H1 (cell line): ENCODE results near the gene NGEF. TPM values are rescaled to one million over a fixed set of nuclear protein-coding genes. Genes with fewer than 3 reads are reported as not detected.

Source experiments
- CTCF ChIA-PET: fragments of 300-600 bp; sonication (Branson Sonifier 250); formaldehyde crosslinking; loops from one replicate; lab custom pipeline; 2021; ENCODE audit not compliant: partially characterized antibody; lab: Charles Lee
- POLR2A ChIA-PET: fragments of 300-600 bp; sonication (Branson Sonifier 250); formaldehyde crosslinking; loops from one replicate; lab custom pipeline; 2021; ENCODE audit warnings: inconsistent platforms; ENCODE audit not compliant: partially characterized antibody; lab: Charles Lee
- DNase-seq, 2 experiments: peaks; one replicate each; pipeline versions ENCODE4 v3.0.0 to v3.0.0-alpha.2; 2010 to 2022; ENCODE audit warnings: low spot score in 2 of 2, low read depth in 1 of 2, mixed read lengths in 1 of 2
- FAIRE-seq: peaks from 2 replicates; lab custom pipeline; 2011; peaks lifted over from hg19 to GRCh38; lab: Jason Lieb, UNC
- H2AFZ ChIP-seq: 2 replicates; pipeline ENCODE4 v1.8.1; 2012; ENCODE audit warnings: low read length, inconsistent platforms
- H2AK5ac ChIP-seq: 2 replicates; pipeline ENCODE4 v1.6.1; 2013; ENCODE audit warnings: low read depth, low read length
- H2BK120ac ChIP-seq: replicated peaks from 2 replicates; pipeline ENCODE3; 2013; ENCODE audit warnings: low read depth, low read length, inconsistent platforms
- H2BK12ac ChIP-seq: 2 replicates; pipeline ENCODE4 v1.6.1; 2013; ENCODE audit warnings: low read depth, low read length
- H2BK15ac ChIP-seq: 2 replicates; pipeline ENCODE4 v1.6.1; 2013; ENCODE audit warnings: low read length
- H2BK20ac ChIP-seq: 2 replicates; pipeline ENCODE4 v1.6.1; 2013; ENCODE audit warnings: low read length
- H2BK5ac ChIP-seq: 2 replicates; pipeline ENCODE4 v1.6.1; 2013; ENCODE audit warnings: low read depth, low read length
- H3K14ac ChIP-seq: 2 replicates; pipeline ENCODE4 v1.6.1; 2013; ENCODE audit warnings: inconsistent platforms; ENCODE audit not compliant: insufficient read length
- H3K18ac ChIP-seq: 2 replicates; pipeline ENCODE4 v1.6.1; 2013; ENCODE audit warnings: low read length; ENCODE audit errors: extremely low read depth
- H3K23ac ChIP-seq: 2 replicates; pipeline ENCODE4 v1.6.1; 2013; ENCODE audit warnings: inconsistent platforms; ENCODE audit not compliant: insufficient read length
- H3K23me2 ChIP-seq: 2 replicates; pipeline ENCODE4 v1.6.1; 2013; ENCODE audit warnings: low read depth, low read length
- H3K27ac ChIP-seq: 2 replicates; pipeline ENCODE4 v1.6.1; 2011; ENCODE audit warnings: low read depth, low read length, inconsistent platforms
- H3K27me3 ChIP-seq, 4 experiments: replicated peaks in 1 of 4; 1 replicate in 1 of 4; 2 replicates in 3 of 4; pipeline versions ENCODE4 v1.6.1 to v1.8.1; 2011 to 2013; ENCODE audit warnings: low read length in 3 of 4, mild to moderate bottlenecking in 3 of 4, inconsistent platforms in 2 of 4, mixed read lengths in 2 of 4, moderate library complexity in 1 of 4; ENCODE audit not compliant: control insufficient read depth in 3 of 4, insufficient read depth in 3 of 4; ENCODE audit errors: extremely low read depth in 1 of 4
- H3K36me3 ChIP-seq, 4 experiments: 2 replicates each; pipeline versions ENCODE4 v1.6.1 to v1.8.1; 2011 to 2013; ENCODE audit warnings: mild to moderate bottlenecking in 4 of 4, low read length in 3 of 4, moderate library complexity in 2 of 4, control low read depth in 1 of 4, inconsistent platforms in 1 of 4; ENCODE audit not compliant: insufficient read depth in 4 of 4, control insufficient read depth in 2 of 4
- H3K4ac ChIP-seq: replicated peaks from 2 replicates; pipeline ENCODE3; 2013; ENCODE audit warnings: low read length, low read depth, mixed read lengths, inconsistent platforms; ENCODE audit not compliant: insufficient read length
- H3K4me1 ChIP-seq, 4 experiments: replicated peaks in 1 of 4; 1 replicate in 1 of 4; 2 replicates in 3 of 4; pipeline versions ENCODE4 v1.6.1 to v1.8.1; 2011 to 2013; ENCODE audit warnings: low read length in 3 of 4, inconsistent platforms in 2 of 4, mixed read lengths in 1 of 4; ENCODE audit not compliant: insufficient read depth in 4 of 4, control insufficient read depth in 3 of 4
- H3K4me2 ChIP-seq, 2 experiments: 2 replicates each; pipeline versions ENCODE4 v1.6.1 to v1.8.1; 2011 to 2013; ENCODE audit warnings: low read depth in 2 of 2, low read length in 2 of 2, control low read depth in 1 of 2, inconsistent platforms in 1 of 2, mild to moderate bottlenecking in 1 of 2; ENCODE audit not compliant: insufficient read depth in 1 of 2
- H3K4me3 ChIP-seq, 4 experiments: fragments of 200-600, 300-600 bp in 1 of 4; sonication (generic), shearing (Covaris generic), sonication (Bioruptor Twin) in 1 of 4; 2 replicates each; pipeline versions ENCODE4 v1.5.1 to v1.8.1; 2011 to 2016; ENCODE audit warnings: low read length in 4 of 4, low read depth in 3 of 4, control low read depth in 2 of 4, inconsistent platforms in 2 of 4, mild to moderate bottlenecking in 2 of 4, mixed read lengths in 1 of 4, moderate library complexity in 1 of 4; ENCODE audit not compliant: insufficient read depth in 2 of 4; ENCODE audit errors: extremely low read depth in 1 of 4
- H3K56ac ChIP-seq: replicated peaks from 2 replicates; pipeline ENCODE3; 2013; ENCODE audit warnings: low read depth, mild to moderate bottlenecking, mixed read lengths, low read length, inconsistent platforms; ENCODE audit not compliant: insufficient read length
- H3K79me1 ChIP-seq: 2 replicates; pipeline ENCODE4 v1.6.1; 2013; ENCODE audit warnings: low read depth, low read length, control low read depth
- H3K79me2 ChIP-seq, 2 experiments: 2 replicates each; pipeline versions ENCODE4 v1.6.1 to v1.8.1; 2012 to 2013; ENCODE audit warnings: low read length in 2 of 2, mild to moderate bottlenecking in 2 of 2, inconsistent platforms in 1 of 2; ENCODE audit not compliant: insufficient read depth in 2 of 2, control insufficient read depth in 1 of 2
- H3K9ac ChIP-seq, 4 experiments: replicated peaks in 1 of 4; 1 replicate in 1 of 4; 2 replicates in 3 of 4; pipeline versions ENCODE4 v1.6.1 to v1.8.1; 2011 to 2013; ENCODE audit warnings: low read depth in 3 of 4, low read length in 3 of 4, control low read depth in 2 of 4, mild to moderate bottlenecking in 2 of 4, moderate library complexity in 2 of 4, inconsistent platforms in 1 of 4; ENCODE audit errors: extremely low read depth in 1 of 4
- H3K9me3 ChIP-seq, 2 experiments: 2 replicates each; pipeline versions ENCODE4 v1.6.1 to v1.8.1; 2012 to 2013; ENCODE audit warnings: mild to moderate bottlenecking in 2 of 2, moderate library complexity in 2 of 2, control low read depth in 1 of 2, inconsistent platforms in 1 of 2, low read depth in 1 of 2, low read length in 1 of 2, mixed read lengths in 1 of 2; ENCODE audit not compliant: insufficient read depth in 2 of 2
- H4K20me1 ChIP-seq, 2 experiments: replicated peaks in 1 of 2; 2 replicates each; pipeline versions ENCODE3 to v1.8.1; 2011 to 2013; ENCODE audit warnings: inconsistent platforms in 2 of 2, low read length in 2 of 2, mild to moderate bottlenecking in 1 of 2; ENCODE audit not compliant: insufficient read depth in 2 of 2, control insufficient read depth in 1 of 2
- H4K5ac ChIP-seq: 2 replicates; pipeline ENCODE4 v1.6.1; 2013; ENCODE audit warnings: low read length, low read depth, mixed read lengths, inconsistent platforms; ENCODE audit not compliant: insufficient read length
- H4K8ac ChIP-seq: 2 replicates; pipeline ENCODE4 v1.8.0; 2013; ENCODE audit warnings: mild to moderate bottlenecking, moderate library complexity, low read length, inconsistent platforms; ENCODE audit not compliant: insufficient read depth; ENCODE audit errors: extremely low read depth
- H4K91ac ChIP-seq: replicated peaks from 2 replicates; pipeline ENCODE3; 2013; ENCODE audit warnings: low read length, mixed read lengths, inconsistent platforms; ENCODE audit not compliant: insufficient read length
- CHD1 ChIP-seq: IDR thresholded peaks from 2 replicates; pipeline ENCODE4 v1.6.1; 2012; ENCODE audit warnings: low read depth, low read length, improper control_type of control experiment
- HDAC6 ChIP-seq: IDR thresholded peaks from one replicate; pipeline ENCODE4 v1.7.1; 2012; ENCODE audit warnings: low read depth, mild to moderate bottlenecking, inconsistent platforms, low read length, moderate library complexity
- KDM1A ChIP-seq: fragments of 200-600, 300-600 bp; sonication (generic); IDR thresholded peaks from 2 replicates; pipeline ENCODE4 v1.7.1; 2016; ENCODE audit warnings: mild to moderate bottlenecking, low read length, borderline replicate concordance
- NANOG ChIP-seq: IDR thresholded peaks from 2 replicates; pipeline ENCODE4 v1.6.1; 2011; ENCODE audit warnings: low read length, low read depth, mild to moderate bottlenecking, inconsistent platforms; ENCODE audit not compliant: insufficient read depth, poor library complexity, severe bottlenecking
- RAD21 ChIP-seq, 2 experiments: IDR thresholded peaks in 1 of 2; conservative IDR thresholded peaks in 1 of 2; 2 replicates each; pipeline ENCODE4 v1.6.1; 2011; ENCODE audit warnings: low read depth in 2 of 2, low read length in 2 of 2, improper control_type of control experiment in 1 of 2, inconsistent platforms in 1 of 2, mild to moderate bottlenecking in 1 of 2, moderate library complexity in 1 of 2
- RBBP5 ChIP-seq: IDR thresholded peaks from 2 replicates; pipeline ENCODE4 v1.7.1; 2012; ENCODE audit warnings: low read depth, mild to moderate bottlenecking, inconsistent platforms, low read length, moderate library complexity, borderline replicate concordance
- SIX5 ChIP-seq: IDR thresholded peaks from 2 replicates; pipeline ENCODE4 v1.6.1; 2011; ENCODE audit warnings: mild to moderate bottlenecking, low read depth, low read length
- TAF7 ChIP-seq: optimal IDR thresholded peaks from 2 replicates; pipeline ENCODE3; 2011; ENCODE audit warnings: low read depth, mild to moderate bottlenecking, inconsistent platforms, low read length, moderate library complexity, borderline replicate concordance
- WGBS, 2 experiments: shearing (Covaris generic) in 1 of 2; methylation state at CpG; one replicate each; pipeline versions ENCODE4 v1.1.6 to v1.1.7; 2013 to 2015; ENCODE audit warnings: low lambda C conversion rate in 2 of 2, mixed read lengths in 2 of 2, inconsistent platforms in 1 of 2, low coverage in 1 of 2, missing lambda C conversion rate in 1 of 2; ENCODE audit not compliant: insufficient replicate concordance in 2 of 2, insufficient coverage in 1 of 2, insufficient read length in 1 of 2; ENCODE audit errors: extremely low coverage in 1 of 2, missing lambda C conversion rate in 1 of 2; 5-methylcytosine and 5-hydroxymethylcytosine counted together
- polyA plus RNA-seq, 7 experiments: library from polyadenylated mRNA; depleted of rRNA in 3 of 7; stranded (reverse) in 5 of 7; unstranded in 2 of 7; fragments of >200 nt in 5 of 7; fragments of 200-250 nt in 2 of 7; gene quantifications; 1 replicate in 5 of 7; 2 replicates in 1 of 7; 4 replicates in 1 of 7; pipeline versions ENCODE4 v1.2.1 to v1.2.3, GENCODE V29; 2011 to 2013; ENCODE audit warnings: missing spikeins in 2 of 7, mixed read lengths in 2 of 7
- total RNA-seq: library from RNA; stranded (reverse); fragmentation: NEBNext Ultra II Directional; extraction: Animal tissue kit (Norgen Biotek cat#: 25700); gene quantifications from 2 replicates; pipeline ENCODE4 v1.2.1, GENCODE V29; 2021

Gene NGEF
- total and polyA plus RNA-seq, 2 of the 8 experiments (the other 6 are each of a cell fraction or from before 2014, with no cell fraction given), result 2.7 to 3.2 TPM

GRCh38 chr2:233037078-233037477, 24.0 kb upstream of the NGEF start:
- Histone ChIP-seq H2AFZ (no peak overlapping the region), H3K9ac (no peak overlapping the region), H3K27ac (no peak overlapping the region), H3K23me2 (peaks cover 8% of the 10 kb centered on the region), H3K18ac (no peak overlapping the region), H3K79me1 (peaks cover 2% of the 10 kb centered on the region; the same call in 1 of the 2 replicates), H3K27me3 (no peaks in the 10 kb centered on the region), H3K4me2 (no peak overlapping the region), H3K79me2 (no peaks in the 10 kb centered on the region), H4K91ac (no peak overlapping the region), H3K4me1 (peaks cover 0 to 5% (median 0%) of the 10 kb centered on the region in 4 experiments; a peak in 1 of 7 replicates), H2BK12ac (no peak overlapping the region), H3K23ac (no peak overlapping the region), H2BK5ac (no peak overlapping the region), H2BK15ac (no peak overlapping the region), H2BK20ac (no peak overlapping the region), H4K5ac (no peak overlapping the region), H3K9me3 (peaks cover 0 to 8% of the 10 kb centered on the region in 2 experiments; a peak in 2 of 4 replicates), H3K4me3 (no peak overlapping the region), H3K36me3 (no peaks in the 10 kb centered on the region), H4K8ac (no peak overlapping the region), H3K56ac (no peak overlapping the region), H3K4ac (no peak overlapping the region), H2AK5ac (no peak overlapping the region), H2BK120ac (no peak overlapping the region), H4K20me1 (peaks cover 0 to 4% of the 10 kb centered on the region in 2 experiments), H3K14ac (no peak overlapping the region)
- CTCF ChIA-PET, result interaction anchor here (0.9 to 2.2 kb wide), 4 partner anchors 8 to 150 kb away, joined by 3 to 8 read pairs (median 6); no protein-coding TSS in a partner anchor
- no peak for FAIRE-seq
- POLR2A ChIA-PET, result no interaction called here
- TF ChIP-seq TAF7 (no peak), RBBP5 (no peak), RAD21 (IDR thresholded peaks at IDR 0.05 in 1 of 2, conservative IDR thresholded peaks at IDR 0.05 in 1 of 2; ENCODE audit: low read depth in 2 of 2, low read length in 2 of 2) (no peak), SIX5 (no peak), KDM1A (no peak), CHD1 (no peak), NANOG (no peak), HDAC6 (no peak)
- 89% methylated on average over 2 of the region's 2 CpGs; no CpG with 5 or more reads in 1 of the 2 experiments for WGBS, 2 experiments
- no peak for DNase-seq
